NCI-H2081 treated with DMSO at 0.1 percent for 48 hours (cell line): ENCODE data around the gene GABARAPL1.

Experiments
- DNase-seq: peaks from one replicate; lab custom pipeline; 2025; lab: John Stamatoyannopoulos, UW

The GABARAPL1 gene

GRCh38 chr12:10234562-10234961 lies 21.9 kb downstream of the GABARAPL1 start:
- no peak for DNase-seq

DNA sequence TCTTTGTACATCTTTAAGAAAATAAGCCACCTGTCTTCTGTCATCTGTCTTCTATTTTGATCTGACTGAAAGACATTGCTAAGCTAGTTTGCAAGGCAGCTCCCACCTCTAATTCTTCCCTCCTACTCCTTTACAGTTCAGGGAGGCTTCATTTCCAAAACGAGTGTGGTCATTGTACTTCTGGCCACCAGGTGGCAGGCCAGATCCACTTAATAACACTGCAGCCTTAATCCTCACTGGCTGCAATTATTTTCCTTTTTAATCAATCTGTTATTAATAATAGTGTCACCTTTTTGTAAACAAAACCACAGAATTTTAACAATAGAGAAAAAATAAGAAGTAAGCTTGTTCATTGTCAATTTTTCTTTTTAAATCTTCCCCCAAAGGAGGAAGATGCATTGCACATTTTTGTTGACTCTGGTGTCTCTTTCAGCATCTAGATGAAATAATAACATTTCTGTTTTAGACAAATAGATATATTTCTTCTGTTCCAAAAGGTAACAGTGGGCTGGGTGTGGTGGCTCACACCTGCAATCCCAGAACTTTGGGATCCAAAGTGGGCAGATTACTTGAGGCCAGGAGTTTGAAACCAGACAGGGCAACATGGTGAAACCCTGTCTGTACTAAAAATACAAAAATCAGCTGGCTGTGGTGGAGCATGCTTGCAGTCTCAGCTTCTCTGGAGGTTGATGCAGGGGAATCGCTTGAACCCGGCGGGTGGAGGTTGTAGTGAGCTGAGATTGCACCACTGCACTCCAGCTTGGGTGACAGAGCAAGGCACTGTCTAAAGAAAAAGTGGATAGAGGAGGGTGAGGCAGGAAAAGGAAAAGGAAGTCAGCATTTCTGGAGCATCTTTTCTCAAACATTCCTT lies 23.3 kb downstream of the GABARAPL1 start:
- DNase-seq: no peak

- DNase-seq: no peak
Measured at GRCh38 chr12:10236720-10237119, 24.0 kb downstream of the GABARAPL1 start.

- no peak for DNase-seq
Measured at GRCh38 chr12:10238526-10238925, 25.8 kb downstream of the GABARAPL1 start.

DNA sequence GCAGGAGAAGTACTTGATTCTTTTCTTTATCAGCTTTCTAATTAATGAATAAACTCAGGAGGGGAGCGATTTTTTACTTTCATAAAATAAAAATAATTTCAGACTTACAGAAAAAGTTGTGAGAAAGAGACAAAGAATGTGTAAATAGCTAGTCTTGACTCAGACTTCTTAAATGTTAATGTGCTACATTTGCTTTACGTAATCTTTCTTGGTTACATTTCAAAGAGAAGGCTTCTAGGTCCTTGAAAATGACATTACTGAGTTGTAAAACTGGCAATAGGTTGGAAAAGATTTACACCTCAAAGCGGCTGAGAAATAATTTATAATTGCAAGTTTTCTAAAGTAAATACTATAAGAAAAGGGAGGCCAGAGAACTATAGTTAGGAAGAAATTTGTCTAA lies 28.6 kb downstream of the GABARAPL1 start:
- DNase-seq: no peak

- no peak for DNase-seq
Measured at GRCh38 chr12:10241727-10242126, 29.1 kb downstream of the GABARAPL1 start.

DNA sequence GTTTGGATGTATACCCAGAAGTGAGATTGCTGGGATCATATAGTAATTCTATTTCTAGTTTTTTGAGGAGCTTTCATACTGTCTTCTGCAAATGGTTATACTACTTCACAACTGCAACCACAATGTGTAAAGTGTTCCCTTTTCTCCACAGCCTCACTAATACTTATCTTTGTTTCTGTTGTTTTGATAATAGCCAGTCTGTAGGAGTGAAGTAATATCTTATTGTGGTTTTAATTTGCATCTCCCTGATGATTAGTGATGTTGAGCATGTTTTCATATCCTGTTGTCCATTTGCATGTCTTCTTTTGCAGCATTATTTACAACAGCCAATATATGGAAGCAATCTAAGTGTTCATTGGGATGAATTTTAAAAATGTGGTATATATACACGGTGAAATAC lies 29.9 kb downstream of the GABARAPL1 start:
- DNase-seq: no peak

DNA sequence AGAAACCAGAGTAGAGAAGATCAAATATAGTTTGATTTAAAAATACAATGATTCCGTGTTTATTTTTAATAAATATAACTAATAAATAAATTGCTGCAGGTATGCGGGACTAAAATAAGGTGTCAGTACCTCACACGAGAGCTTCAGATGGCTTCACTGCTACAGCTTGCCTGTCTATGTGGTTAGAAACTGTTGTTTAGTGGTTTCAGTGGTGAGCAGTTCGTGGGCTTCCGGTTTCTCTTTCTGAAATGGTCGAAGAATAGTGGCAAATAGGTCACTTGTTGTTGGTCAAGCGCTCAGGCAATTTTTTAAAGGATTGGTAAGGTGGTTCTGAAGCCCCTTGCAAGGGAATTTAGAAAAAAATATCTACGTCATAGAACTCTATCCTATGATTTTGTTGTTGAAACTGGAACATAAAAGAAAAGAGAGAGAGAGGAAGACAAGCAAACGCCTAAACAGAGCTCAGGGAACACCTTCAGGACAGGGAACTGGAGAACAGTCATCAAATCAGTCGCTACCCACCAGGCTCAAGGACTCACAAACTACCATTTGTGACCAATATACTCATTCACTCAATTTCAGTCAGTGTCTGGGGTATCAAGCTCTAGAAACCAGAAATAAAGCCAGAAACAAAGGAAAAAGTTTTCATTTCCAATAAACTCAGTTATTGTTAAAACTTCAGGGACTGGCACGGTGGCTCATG lies 31.3 kb downstream of the GABARAPL1 start:
- DNase-seq: no peak

GRCh38 chr12:10247436-10248058 lies 34.9 kb downstream of the GABARAPL1 start:
- no peak for DNase-seq

DNA sequence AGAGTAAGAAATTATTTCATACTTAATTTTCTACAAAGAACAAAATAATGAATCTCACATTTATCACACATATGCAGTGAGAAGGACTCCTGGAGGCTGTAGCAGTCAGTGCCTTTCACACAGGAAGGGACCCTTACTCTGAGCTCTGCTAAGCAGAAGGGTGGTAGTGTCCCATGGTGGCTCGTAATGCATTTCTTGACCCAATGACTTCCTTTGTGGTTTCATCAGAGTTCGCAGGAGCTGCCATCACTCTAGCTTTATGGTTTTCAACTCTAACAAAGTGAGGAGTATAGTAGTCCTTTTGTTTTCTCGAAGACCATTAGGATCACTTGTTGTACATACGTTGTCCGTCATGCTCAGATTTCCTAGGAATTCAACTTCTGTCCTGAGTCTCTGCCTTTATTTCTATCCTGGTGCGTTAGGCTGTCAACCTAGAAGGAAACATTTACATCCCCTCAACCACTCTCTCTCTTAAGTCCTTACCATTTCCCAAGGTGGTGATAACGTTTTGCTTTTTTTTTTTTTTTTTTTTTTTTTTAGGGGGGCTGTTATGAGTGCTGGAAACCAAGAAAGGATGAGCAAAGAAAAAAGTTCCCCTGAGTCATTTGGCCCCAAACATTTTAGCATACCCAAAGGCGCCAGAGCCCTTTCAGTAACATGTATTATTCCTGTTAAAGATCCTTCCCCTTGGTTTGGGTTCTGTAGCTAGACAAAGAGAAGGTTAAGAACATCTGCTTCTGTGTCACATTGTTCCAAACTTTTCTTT lies 37.2 kb downstream of the GABARAPL1 start:
- DNase-seq: no peak

DNA sequence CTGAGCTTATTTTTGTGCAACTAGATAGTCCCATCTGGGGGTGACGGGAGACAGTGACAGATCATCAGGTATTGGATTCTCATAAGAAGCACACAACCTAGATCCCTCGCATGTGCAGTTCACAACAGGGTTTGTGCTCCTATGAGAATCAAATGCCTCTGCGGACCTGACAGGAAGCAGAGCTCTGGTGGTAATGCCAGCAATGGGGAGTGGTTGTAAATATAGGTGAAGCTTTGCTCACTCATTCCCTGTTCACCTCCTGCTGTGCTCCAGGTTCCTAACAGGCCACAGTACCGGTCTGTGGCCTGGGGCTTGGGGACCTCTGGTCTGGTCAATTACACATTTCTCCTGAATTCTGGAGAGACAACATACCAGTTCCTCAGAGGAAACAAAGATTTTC lies 39.0 kb downstream of the GABARAPL1 start:
- DNase-seq: no peak

DNA sequence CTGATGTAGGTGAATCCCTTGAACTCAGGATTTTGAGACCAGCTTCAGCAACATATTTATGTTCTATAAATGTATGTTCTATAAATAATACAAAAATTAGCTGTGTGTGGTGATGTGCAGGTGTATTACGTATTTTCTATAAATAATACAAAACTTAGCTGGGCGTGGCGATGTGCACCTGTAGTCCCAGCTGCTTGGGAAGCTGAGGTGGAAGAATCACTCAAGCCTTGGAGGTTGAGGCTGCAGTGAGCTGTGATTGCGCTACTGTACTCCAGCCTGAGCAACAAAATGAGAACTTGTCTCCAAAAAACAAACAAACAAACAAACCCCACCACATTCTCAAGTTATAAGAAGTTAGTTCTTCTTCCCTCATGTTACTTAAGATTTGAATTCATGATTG lies 39.5 kb downstream of the GABARAPL1 start:
- DNase-seq: no peak

GRCh38 chr12:10256064-10256463 lies 43.4 kb downstream of the GABARAPL1 start:
- no peak for DNase-seq

- DNase-seq: no peak
Measured at GRCh38 chr12:10260927-10261326, 48.2 kb downstream of the GABARAPL1 start.

DNA sequence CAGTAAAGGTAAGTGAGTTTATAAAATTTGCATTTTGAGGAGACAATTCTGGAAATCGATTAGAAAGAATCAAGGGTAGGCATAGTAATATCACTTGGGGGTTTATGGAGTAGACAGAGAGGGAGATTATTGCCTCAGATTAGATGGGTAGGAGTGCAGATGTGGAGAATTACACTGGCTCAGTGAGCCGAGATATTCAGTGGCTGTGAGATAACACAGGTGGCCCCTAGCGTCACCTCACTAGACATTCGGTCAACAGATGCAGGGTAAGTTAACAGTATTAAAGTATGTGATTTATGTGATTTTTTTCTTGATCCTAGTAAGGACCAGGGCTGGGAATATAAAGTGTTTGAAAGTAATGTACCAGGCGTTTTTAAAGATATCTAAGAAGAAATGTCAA lies 55.4 kb downstream of the GABARAPL1 start:
- no peak for DNase-seq

DNA sequence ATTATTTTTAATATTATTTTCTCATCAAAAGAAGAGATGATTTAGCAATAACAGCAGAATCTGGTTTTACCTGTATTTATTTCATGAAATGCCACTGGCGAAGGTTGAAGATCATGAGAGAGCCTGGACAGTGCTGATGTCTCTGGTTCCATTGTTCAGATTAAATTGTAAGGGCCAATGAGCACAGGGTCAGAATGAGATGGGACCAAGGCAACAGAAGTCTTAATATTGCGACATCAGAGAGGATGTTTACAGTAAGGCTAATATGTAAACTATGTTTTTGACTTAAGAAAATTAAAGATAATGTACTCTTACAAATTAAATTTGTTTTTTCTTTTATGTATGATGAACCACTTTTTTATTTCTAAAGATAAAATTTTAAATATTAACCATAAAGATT lies 59.8 kb downstream of the GABARAPL1 start:
- no peak for DNase-seq
